HG03045 (cell line): Measurements from ENCODE around the gene ANKRD40.
"Not testable (repeated sequence)": the region's sequence is repeated elsewhere in the genome, so short reads cannot be mapped to it uniquely, and the experiment has no call there.

Experiments used
- ATAC-seq: cut with Tn5 transposase; IDR thresholded peaks from one replicate; pipeline ENCODE4 v1.9.1; 2021; ENCODE audit warnings: mild to moderate bottlenecking, moderate library complexity; ENCODE audit not compliant: unreplicated experiment

Gene ANKRD40

GRCh38 chr17:50687200-50688066 lies 20.3 kb downstream of the ANKRD40 start:
- no peak for ATAC-seq

- no peak for ATAC-seq
These were observed 21.1 kb downstream of the ANKRD40 start for GRCh38 chr17:50686494-50687199.

GRCh38 chr17:50685691-50686493 lies 21.8 kb downstream of the ANKRD40 start:
- no peak for ATAC-seq

- no peak for ATAC-seq
These were observed 22.4 kb downstream of the ANKRD40 start for GRCh38 chr17:50685334-50685665.

- ATAC-seq, result no peak
These were observed 22.9 kb downstream of the ANKRD40 start for GRCh38 chr17:50684612-50685333.

GRCh38 chr17:50684288-50684611 lies 23.5 kb downstream of the ANKRD40 start:
- no peak for ATAC-seq

GRCh38 chr17:50683434-50684287 lies 24.1 kb downstream of the ANKRD40 start:
- ATAC-seq, result no peak

- ATAC-seq, result no peak
These were observed 24.8 kb downstream of the ANKRD40 start for GRCh38 chr17:50682938-50683337.

- no peak for ATAC-seq
These were observed 25.3 kb downstream of the ANKRD40 start for GRCh38 chr17:50682441-50682840.

- no peak for ATAC-seq
These were observed 26.2 kb downstream of the ANKRD40 start for GRCh38 chr17:50681263-50682200.

GRCh38 chr17:50680543-50681262 lies 27.0 kb downstream of the ANKRD40 start:
- ATAC-seq, result not testable (repeated sequence)

- no peak for ATAC-seq
These were observed 27.6 kb downstream of the ANKRD40 start for GRCh38 chr17:50680126-50680525.

GRCh38 chr17:50679008-50679544 lies 28.6 kb downstream of the ANKRD40 start:
- ATAC-seq, result no peak

GRCh38 chr17:50677851-50678375 lies 29.8 kb downstream of the ANKRD40 start:
- no peak for ATAC-seq

- ATAC-seq, result no peak
These were observed 31.4 kb downstream of the ANKRD40 start for GRCh38 chr17:50676065-50676975.

GRCh38 chr17:50675627-50676026 lies 32.1 kb downstream of the ANKRD40 start:
- ATAC-seq, result no peak

- no peak for ATAC-seq
These were observed 32.5 kb downstream of the ANKRD40 start for GRCh38 chr17:50675190-50675589.
